GM18870 (cell line): ENCODE results near the gene BGLAP.

Experiments
- ATAC-seq: cut with Tn5 transposase; IDR thresholded peaks from one replicate; pipeline ENCODE4 v1.9.1; 2021; ENCODE audit warnings: moderate library complexity; ENCODE audit not compliant: unreplicated experiment

Gene BGLAP

DNA sequence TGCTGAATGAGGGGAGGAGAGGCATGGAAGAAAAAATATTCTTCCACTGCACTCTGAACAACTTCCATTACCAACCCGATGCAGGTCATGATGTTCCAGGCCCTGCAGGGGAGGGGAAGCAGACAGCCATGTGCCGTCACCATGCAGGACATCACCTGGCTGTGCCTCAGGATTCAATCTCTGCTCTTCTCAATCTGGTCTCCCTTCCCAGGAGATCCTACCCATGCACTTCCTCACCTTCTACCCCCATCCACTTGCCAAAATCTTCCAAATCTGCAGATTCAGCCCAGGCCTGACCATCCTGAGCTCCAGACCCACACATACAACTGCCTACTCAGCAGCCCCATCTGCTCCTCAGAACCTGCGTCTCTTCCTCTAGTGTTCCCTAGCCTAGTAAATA, 11.7 kb downstream of the BGLAP start:
- no peak for ATAC-seq

DNA sequence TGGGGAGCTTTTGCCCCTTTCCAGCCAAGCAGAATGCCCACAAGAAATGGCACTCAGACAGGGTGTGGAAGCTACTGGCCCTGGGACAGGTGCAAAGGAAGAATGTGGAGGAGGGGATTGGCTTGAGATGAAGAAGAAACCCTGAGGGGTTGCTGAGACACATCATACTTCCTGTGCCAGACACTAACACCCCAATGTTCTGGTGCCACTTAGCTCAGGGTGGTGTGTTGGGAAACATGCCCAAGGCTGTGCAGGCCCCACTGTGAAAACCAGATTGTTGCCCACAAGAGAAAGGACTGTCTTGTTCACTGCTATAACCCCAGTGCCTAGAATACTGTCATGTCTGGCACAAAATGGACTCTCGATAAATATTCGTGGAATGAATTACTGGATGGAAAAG, 15.7 kb downstream of the BGLAP start:
- ATAC-seq: no peak

GRCh38 chr1:156258859-156259258, 16.9 kb downstream of the BGLAP start:
- no peak for ATAC-seq

DNA sequence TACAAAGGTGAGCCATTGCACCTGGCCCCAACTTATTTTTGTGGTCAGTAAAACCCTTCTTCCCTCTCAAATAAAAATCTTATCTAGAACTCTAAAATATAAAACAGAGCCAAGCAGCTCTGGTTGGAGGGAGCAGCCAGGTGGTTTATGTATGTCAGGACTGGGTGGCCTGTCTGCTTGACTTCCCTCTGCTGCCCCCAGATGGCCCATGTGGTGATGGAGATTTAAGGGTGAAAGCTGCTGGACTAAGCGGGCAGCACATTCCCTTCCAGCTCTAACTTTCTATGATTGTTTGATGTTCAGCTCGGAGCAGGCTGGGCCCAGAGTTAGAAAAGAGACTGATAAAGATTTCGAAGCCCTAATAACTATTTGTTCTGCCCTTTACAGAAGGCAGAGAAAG, 17.8 kb downstream of the BGLAP start:
- ATAC-seq: no peak

DNA sequence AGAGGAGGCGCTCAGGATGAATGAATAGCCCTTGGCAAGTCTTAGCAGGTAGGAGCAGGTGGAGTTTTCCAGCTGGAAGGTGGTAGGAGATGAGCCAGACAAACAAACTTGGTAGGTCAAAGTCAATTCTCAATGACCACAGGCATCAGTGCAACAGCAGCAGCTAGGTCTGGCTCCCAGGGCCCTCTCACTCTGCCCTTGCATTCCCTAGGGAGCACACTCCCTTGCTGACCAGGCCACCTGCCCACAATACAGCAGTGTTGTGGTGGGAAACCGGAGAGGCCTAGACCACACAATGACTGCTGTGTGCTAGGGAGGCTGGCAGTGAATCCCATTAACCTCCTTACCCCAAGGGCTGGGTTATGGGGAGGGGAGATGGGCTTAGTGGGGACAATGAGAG, 18.9 kb downstream of the BGLAP start:
- no peak for ATAC-seq

DNA sequence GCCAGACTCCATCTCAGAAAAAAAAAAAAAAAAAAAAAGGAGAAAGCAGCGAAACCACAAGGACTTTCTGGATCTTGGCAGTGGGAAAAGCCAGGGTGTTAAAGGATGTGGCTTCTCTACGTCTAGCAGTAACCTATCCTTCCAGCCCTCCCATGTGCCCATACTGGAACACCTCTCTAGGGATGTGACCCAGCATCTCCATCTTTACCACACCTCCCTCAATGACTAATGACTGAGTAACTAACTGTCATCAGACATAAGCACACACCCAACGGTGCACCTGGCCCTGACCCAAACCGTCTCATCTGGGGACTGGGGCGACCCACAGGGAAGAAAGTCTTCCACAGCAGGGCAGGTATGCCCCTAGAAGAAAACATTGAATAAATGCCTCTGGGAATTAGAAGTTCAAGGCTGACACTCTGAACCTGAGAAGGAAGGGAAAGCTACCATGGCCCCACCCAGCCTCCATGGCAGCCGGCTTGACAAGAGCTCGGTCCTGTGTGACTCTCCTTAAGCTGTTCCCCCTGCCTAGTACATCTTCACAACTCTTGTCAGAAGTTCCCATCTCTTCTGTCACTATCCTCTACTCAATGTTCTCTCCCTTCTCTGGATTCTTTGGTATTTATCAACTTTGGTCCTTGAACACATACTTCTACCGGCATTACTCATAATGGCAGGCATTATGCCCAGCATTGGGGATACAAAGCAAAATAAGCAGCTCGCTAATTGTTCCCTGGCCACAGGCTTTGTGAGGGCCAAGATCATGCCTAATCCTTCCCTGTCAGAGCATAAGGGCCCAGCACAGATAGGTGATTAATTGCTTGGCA, 20.7 kb downstream of the BGLAP start:
- no peak for ATAC-seq

GRCh38 chr1:156263288-156263655, 21.3 kb downstream of the BGLAP start:
- no peak for ATAC-seq

DNA sequence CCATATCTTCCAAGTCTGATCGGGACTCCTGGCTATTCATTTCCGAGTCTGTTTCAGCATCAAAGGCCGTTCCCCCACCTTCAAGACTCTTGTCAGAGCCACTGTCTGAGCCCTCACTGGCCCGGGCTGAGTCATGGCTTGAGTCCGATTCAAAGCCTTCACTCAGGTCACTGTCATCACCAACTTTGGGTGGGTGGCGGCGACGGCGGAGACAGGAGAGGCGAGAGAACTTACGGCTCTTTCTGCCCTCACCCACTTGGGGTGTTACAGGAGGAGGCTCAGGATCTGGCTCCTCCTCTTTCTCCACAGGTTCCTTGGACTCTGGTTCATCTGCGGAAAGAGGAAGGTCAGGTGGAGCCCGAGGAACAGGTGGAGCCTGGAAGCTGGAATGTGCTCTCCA, 24.1 kb downstream of the BGLAP start:
- no peak for ATAC-seq

- ATAC-seq: no peak
These were observed 26.4 kb downstream of the BGLAP start for GRCh38 chr1:156268336-156268735.

DNA sequence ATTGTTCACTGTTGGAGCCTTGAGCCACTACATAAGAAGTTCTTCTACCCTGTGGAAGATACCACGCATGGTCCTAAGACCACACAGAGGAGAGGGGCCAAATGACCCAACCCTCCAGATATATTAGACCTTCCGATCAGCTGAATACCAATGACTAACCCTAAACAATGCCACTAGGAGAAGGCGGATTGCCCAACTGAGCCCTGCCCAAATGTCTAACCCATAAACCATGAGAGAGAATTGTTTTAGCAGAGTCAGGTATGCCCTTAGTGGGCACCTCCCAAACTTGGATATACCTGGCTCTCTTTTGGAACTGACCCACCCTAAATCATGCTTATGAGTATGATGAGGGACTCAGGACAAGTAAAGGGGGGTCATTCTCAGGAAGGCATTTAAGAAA, 28.3 kb downstream of the BGLAP start:
- ATAC-seq: no peak

DNA sequence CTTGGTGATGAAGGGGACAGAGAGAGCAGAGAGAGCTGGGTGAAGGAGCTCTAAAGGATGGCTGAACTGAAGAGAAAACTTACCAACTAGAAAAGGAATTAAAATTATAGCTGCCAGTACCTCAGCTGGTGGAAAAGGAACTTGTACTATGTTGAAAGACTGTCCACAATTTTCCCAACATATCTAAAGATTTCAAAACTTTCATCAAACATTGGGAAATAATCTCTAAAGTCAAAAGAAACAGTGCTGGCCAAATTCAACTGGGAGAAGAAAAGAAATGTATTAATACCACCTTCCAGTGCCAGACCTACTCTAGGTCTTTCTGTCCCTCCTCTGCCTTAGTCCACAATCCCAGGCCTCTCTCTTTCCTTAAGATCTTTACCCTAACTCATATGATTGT, 34.5 kb downstream of the BGLAP start:
- no peak for ATAC-seq

DNA sequence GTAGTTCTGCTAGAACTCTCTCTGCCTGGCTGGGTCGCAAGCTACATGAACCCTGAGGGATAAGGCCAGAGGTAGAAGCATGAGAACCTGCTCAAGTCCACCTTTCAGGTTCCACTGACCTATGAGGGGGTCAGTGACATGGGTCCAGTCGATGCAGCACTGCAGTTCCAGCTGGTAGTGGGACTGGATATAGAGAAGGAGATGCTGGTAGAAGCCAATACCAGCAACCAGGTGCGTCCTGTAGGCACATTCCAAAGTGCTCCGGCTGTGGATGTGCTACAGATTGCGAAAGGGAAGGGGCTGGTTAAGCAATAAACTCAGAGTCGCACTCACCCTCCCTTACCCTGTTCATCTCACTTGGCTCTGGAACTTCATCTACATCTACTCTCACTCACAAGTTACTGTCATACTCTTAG, 35.0 kb downstream of the BGLAP start:
- ATAC-seq: no peak

- ATAC-seq: no peak
These were observed 37.9 kb downstream of the BGLAP start for GRCh38 chr1:156279837-156280236.

GRCh38 chr1:156281281-156281680, 39.3 kb downstream of the BGLAP start:
- no peak for ATAC-seq

GRCh38 chr1:156281693-156282478, 39.9 kb downstream of the BGLAP start:
- no peak for ATAC-seq

- ATAC-seq: peak; percentile 66
These were observed 40.7 kb downstream of the BGLAP start, which contains the start of gene SMG5 for GRCh38 chr1:156282479-156283222. Gene SMG5 (minus strand): TSS chr1:156282825. CDS start chr1:156282680, 145 bp downstream.

DNA sequence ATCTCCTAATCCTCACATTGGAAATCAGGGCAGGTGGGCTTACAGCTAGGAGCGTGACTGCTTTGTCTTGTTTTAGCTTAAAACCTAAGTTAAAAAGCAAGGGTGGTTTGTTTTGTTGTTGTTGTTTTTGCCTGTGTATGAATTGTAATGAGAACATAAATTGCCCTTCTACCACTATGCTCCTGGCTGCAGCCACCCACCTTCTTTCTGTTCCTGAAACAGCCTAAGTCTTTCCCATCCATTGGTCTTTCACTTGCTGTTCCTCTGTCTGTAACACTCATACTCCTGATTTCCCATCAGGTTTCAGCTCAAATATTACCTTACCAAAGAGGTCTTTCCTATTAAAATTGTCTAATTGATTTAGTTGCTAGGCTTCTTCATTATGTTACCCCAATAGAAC, 41.5 kb downstream of the BGLAP start:
- no peak for ATAC-seq

DNA sequence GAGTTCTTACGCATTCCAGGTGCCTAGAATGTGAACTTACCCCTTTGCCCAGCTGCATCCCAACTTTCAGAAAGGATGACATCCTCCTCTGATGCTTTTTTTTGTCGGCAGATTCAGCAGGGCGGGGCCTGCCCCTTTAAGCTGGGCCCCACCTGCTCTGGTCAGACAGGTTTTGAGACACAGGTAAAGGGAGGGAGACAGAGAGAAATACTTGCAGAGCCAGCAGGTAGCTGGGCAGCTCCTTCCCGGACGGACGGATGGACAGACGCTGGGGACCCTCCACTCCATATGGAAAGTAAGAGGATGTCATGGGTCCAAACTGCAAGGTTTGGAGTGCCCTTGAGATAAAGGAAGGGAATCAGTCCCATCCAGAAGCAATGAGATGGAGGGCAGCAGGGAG, 42.1 kb downstream of the BGLAP start, which contains the start of gene TMEM79:
Gene TMEM79, plus strand, starts transcription at position 214 of the 400 bp plus-strand sequence. CDS start 902 bp downstream, outside the sequence.
- ATAC-seq: no peak

GRCh38 chr1:156284757-156285156, 42.8 kb downstream of the BGLAP start:
- ATAC-seq: no peak

- no peak for ATAC-seq
These were observed 43.5 kb downstream of the BGLAP start for GRCh38 chr1:156285437-156285836.

DNA sequence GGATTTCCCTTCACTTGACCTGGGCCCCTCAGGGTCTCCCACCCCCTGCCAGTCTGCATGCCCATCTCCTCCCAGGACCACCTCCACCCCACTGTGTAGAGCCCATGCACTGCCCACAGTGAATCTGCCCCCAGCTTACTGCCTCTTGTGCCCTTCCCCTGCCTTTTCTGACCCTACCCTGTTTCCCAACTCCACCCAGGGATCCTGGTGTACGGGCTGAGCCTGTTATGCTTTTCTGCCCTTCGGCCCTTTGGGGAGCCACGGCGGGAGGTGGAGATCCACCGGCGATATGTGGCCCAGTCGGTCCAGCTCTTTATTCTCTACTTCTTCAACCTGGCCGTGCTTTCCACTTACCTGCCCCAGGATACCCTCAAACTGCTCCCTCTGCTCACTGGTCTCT, 44.1 kb downstream of the BGLAP start:
- ATAC-seq: no peak
